Activated T-cell treated with anti-CD3 and anti-CD28 coated beads, Interleukin-2, amount 50 U/mL, for 1 hour (primary cell): ENCODE data around the gene SMPDL3A.
A peak's percentile ranks its signal among the peaks of the same experiment; 100 is the strongest.
"Not testable (repeated sequence)": the region's sequence is repeated elsewhere in the genome, so short reads cannot be mapped to it uniquely, and the experiment has no call there.

ENCODE experiments used
- DNase-seq: peaks from one replicate; pipeline ENCODE4 v3.0.0-alpha.2; 2020

The SMPDL3A gene

GRCh38 chr6:122789182-122790027 is at the start of gene SMPDL3A:
TSS of gene SMPDL3A (plus strand) at chr6:122789258. CDS start at chr6:122789347, 89 bp downstream.
- DNase-seq, result peak; percentile 18

DNA sequence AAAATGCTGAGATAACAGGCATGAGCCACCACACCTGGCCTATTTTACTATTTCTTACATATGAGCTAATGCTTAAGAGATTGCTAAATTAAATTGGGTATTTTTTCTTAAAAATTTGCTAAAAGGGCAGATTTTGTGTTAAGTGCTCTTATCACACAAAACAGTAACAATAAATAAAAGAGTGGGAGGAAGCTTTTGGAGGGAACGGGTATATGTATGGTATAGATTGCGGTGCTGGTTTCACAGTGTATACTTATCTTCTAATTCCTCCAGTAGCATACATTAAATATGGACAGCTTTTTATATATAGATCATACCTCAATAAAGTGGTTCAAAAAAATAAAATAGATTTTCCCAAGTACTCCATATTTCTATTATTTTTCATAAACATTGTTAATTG is 49.0 kb upstream of the SMPDL3A start:
- no peak for DNase-seq

- DNase-seq, result no peak
These were observed 48.1 kb upstream of the SMPDL3A start for GRCh38 chr6:122740936-122741335.

GRCh38 chr6:122744247-122744646 is 44.8 kb upstream of the SMPDL3A start:
- DNase-seq, result not testable (repeated sequence)

- not testable (repeated sequence) for DNase-seq
These were observed 44.2 kb upstream of the SMPDL3A start for GRCh38 chr6:122744856-122745255.

GRCh38 chr6:122746688-122747087 is 42.4 kb upstream of the SMPDL3A start:
- DNase-seq, result no peak

- DNase-seq, result no peak
These were observed 41.5 kb upstream of the SMPDL3A start for GRCh38 chr6:122747573-122747972.

DNA sequence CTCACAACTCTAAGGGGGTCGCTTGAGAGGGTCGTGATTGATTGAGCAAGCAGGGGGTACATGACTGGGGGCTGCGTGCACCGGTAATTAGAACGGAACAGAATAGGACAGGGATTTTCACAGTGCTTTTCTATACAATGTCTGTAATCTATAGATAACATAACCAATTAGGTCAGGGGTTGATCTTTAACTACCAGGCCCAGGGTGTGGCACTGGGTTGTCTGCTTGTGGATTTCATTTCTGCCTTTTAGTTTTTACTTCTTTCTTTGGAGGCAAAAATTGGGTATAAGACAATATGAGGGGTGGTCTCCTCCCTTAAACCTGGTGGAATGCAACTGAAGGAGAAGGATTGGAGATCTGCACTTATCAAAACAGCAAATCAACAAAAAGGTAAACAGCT is 40.1 kb upstream of the SMPDL3A start:
- not testable (repeated sequence) for DNase-seq

DNA sequence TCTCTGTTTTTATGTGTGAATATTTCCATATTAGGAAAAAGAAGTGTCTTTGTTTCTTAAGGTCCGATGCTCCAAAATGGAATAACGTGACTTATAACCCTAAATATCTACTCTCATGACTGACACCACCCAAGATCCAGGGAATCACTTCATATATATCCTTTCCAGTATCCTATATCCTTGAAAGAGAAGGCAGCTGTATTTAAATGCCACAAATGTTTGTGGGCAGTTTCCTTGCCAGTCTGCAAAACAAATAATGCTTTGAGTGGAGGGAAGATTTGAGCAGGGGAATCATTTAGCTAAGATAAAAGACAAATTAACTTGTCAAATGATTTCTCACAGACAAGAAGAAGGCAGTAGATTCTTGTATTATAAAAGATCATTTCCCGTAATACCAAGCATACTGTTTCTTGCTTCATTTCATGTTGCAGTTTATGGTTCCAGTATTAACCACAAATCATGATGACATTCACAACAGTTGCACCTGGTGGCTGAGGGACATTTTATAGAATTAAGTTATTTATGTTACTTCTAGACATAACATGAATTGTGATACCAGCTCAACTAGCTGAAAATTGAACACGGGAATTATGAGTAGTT is 39.5 kb upstream of the SMPDL3A start:
- no peak for DNase-seq

- DNase-seq, result no peak
These were observed 37.7 kb upstream of the SMPDL3A start for GRCh38 chr6:122751326-122751725.

- no peak for DNase-seq
These were observed 36.6 kb upstream of the SMPDL3A start for GRCh38 chr6:122752459-122752858.

- no peak for DNase-seq
These were observed 35.9 kb upstream of the SMPDL3A start for GRCh38 chr6:122753000-122753687.

DNA sequence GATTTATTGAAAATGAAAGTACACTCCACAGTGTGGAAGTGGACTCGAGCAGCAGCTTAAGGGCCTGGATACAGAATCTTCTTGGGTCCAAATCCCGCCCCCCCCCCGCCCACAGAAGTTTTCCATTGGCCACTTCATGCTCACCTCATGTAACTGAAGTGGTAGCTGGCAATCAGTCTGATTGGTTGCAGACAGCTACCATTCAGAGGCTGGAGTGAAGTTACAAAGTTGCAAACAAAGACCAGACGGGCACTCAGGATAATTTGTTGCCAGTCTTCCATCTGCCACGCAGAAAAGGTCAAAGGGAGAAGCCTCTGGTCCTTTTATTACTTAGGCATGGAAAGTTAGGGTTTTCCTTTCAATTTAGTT is 35.4 kb upstream of the SMPDL3A start:
- no peak for DNase-seq

DNA sequence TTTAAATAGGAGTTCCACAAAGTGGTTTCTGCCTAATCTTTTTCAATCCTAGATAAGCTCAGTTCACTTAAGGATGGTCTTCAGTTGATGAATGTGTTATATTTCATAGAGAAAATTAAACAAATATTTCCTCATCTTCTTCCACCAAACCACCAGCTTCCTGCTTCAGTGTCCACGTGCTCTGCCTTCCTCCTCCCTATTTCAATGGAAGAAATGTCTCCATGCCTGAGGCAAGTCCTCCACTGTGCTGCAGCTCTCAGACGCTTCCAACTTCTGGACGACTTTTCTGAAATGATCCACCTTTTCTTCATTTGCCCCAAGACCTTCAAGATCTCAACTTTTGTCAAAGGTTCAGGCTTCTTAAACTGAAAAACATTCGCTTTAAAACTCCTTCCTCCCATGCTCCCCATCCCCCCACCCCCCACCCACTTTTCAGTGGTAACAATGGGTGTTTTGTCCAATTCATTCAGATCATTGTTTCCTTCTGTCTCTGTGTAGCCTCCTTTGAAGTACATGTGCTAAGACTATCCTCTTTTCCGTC is 34.8 kb upstream of the SMPDL3A start:
- no peak for DNase-seq

DNA sequence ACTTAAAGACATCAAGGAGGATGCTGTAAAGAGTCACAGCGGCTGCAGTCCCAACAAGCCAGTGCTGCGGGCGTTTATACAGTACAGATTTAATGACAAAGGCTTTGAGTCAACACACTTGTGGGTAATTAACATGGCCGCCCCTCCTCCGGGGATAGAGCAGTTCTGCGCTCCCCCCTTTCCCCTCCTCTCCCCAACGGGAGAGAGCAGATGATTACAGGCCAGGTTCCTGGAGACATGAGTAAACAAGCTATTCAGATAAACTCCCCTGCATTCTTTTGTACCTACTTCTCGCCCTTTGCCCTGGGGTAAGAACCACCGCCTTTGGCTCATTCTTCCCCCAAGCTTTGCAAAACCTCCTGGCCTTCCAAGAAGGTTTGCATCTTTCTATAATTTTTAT is 33.2 kb upstream of the SMPDL3A start:
- DNase-seq, result no peak

DNA sequence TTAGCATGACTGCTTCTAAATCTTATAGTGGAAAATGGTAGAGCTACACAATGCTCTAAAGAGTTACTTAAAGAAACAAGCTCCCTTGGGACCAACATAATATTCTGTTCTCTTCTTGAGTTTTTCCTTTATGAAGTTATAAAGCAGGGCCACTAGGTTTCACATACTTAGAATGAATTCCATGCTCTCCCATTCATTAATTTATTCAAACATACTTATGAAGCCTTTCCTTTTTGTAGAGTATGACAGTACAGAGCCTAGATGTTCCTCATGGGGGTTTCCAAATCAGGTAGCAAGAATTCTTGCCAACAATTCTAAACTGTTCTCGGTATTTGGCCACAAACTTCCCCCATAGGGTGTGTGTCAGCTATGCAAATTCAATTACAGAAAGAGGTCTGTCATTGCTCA is 30.1 kb upstream of the SMPDL3A start:
- DNase-seq, result no peak

DNA sequence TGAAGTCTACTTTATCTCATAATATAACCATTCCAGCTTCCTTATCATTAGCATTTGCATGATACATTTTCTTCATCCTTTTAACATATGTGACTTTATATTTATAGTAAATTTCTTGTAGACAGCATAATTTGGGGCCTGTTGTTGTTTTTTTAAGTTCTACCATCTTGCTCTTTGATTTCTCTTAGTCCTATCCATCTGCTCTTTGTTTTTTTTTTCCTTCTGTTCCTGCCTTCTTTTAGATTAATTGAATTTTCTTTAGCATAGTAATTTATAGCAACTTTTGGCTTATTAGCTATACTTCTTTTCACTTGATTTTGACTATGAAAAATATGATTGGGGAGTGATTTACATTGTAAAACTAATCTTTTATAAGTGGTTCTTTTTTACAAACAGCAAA is 28.7 kb upstream of the SMPDL3A start:
- DNase-seq, result no peak

GRCh38 chr6:122766256-122766655 is 22.8 kb upstream of the SMPDL3A start:
- no peak for DNase-seq

DNA sequence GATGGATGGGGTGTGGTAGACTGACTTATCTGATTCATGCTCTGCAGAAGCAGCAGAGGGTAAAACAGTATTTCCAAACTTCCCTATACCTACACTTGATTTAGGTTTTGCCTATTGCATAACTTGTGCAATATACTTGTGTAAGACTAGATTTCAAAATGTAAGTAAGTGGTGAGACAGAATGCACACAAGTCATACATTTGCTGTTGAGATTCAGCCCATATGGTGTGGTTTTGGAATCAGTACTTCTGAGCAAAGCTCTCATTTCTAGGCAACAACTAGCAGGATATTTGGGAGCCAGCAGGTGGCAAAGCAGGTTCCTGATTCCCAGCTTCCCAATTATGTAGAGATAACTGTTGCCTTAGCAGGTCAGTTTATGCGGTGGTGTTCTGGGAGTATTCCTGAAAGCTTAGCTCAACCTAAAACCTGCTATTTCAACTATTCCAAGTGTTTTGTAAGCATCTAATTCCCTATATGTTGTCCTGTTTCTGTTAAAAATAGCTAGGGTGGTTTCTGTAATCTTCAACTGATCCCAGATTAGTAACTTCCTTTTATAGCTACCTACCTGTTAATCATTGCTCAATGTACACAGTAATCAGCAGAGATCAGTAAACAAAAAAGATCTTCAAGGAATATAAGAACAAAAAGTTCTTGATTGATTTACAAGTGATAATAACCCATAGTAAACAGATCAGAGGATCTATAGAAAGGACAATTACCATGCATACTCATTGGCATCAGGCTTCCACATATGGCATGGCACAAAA is 18.0 kb upstream of the SMPDL3A start:
- no peak for DNase-seq

DNA sequence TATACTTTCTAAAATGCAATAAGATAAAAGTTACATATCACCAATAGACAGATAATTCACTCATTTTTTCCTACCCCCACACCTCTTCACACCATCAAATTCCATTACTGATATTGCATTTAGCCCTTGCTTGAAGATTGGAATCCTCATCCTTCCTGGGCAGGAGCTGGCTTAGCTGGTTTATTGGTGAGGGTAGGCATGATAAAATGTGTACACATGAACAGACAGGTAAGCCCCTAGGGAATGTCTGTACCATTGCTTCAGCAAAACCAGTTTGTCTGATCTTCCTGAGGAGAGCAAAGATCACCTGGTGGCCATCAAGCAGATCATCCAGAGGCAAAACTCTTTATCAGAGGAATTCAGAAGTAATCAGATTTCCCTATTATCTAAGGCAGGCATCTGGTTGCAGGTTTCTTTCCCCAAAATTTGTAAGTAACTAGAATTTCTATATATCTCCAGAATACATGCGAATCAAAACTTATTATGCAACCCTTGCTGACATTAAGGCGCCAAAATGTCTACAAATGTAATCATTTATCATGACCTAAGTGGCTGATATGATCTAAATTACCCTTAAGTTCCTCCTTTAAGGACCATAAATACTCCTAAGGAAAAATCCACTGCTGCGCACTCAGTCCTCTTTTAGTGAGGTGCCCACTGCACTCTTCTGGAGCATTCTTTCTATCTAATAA is 16.2 kb upstream of the SMPDL3A start:
- no peak for DNase-seq

GRCh38 chr6:122775975-122776374 is 13.1 kb upstream of the SMPDL3A start:
- DNase-seq, result no peak

DNA sequence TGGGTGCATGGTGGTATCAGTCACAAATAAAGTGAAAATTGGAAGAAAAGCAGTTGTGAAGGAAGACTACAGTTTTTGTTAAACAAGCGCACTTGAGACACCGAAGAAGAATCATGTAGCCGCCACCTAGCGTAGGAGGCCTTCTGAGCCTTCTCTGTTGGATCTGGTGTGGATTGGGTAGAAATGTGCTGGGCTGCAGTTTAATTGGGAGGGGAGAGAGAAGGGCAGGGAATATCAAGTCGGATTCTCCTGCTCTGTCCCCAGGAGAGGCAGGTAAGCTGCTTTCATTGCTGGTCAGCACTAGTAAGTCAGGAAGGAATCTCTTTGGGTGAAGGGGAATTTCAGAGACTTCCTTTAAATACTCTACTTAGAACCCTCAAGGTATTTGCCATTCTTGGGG is 10.8 kb upstream of the SMPDL3A start:
- no peak for DNase-seq
